ENCODE results near the gene ITGA5.
A peak's percentile ranks its signal among the peaks of the same experiment; 100 is the strongest.

The ITGA5 gene

GRCh38 chr12:54404061-54405004, 14.7 kb downstream of the ITGA5 start:
- no peak for DNase-seq (ENCODE audit: insufficient read length)
- TF ChIP-seq POLR2A (IDR thresholded peaks at IDR 0.05; ENCODE audit: low read depth, low read length): no peak
- TF ChIP-seq TAF1 (IDR thresholded peaks at IDR 0.05; ENCODE audit: borderline replicate concordance, low read depth, low read length): no peak
- no peak for TF ChIP-seq POLR2AphosphoS5 (IDR thresholded peaks at IDR 0.05; ENCODE audit: low read depth, low read length)
- peak; percentile 65 for FAIRE-seq

DNA sequence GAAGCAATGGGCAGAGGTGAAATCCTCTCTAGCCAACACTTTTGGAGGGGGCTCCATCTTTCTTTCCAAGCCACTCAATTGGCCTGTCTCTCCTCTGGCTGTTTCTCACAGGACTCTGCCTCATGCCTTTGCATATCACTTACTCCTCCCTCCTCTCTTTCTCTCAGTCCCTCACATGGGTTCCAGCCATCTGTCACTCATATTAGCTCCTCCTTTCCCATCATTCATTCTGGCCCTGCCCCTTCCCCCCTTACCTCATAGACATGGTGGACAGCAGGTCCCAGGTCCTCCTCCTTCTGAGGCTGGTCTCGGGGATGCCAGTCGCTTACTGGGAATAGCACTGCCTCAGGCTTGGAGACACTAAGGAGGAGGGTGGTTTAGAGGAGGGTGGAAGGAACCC, 17.9 kb downstream of the ITGA5 start:
- DNase-seq (ENCODE audit: insufficient read length): no peak
- TF ChIP-seq POLR2A (IDR thresholded peaks at IDR 0.05; ENCODE audit: low read depth, low read length): no peak
- TF ChIP-seq POLR2AphosphoS5 (IDR thresholded peaks at IDR 0.05; ENCODE audit: low read depth, low read length): no peak
- no peak for TF ChIP-seq TAF1 (IDR thresholded peaks at IDR 0.05; ENCODE audit: borderline replicate concordance, low read depth, low read length)
- no peak for FAIRE-seq

DNA sequence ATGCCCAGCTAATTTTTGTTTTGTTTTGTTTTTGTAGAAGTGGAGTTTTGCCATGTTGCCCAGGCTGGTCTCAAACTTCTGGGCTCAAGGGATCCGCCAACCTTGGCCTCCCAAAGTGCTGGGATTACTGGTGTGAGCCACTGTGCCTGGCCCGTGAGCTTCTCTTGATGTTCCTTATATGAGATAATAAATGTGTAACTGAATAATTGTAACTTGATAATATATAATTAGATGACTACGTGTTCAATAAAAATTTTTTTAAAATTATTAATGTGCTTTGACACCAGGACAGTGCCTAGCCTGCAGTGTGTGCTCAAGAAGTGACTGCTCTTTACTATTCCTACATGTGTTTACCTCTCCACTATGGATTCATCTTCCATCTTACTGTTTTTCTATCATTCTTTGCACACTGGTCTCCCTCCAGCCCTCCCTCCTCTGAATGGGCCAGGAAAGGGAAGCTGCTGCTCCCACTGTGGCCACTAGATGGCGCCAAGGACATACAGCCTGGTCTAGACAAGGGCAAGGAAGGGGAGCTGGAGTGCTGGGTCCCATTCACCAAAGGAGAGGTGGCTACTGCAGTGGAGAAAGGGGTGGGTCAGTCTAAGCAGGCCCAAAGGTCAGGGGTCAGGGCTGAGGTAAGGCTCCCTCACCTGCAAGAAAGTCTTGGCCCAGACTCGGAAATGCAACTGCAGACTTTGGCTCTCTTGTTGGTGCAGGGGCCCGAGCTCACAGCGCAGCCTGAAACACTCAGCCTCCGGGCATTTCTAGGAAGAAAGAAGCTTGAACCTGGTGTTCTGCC, 19.9 kb downstream of the ITGA5 start:
- peak; percentile 78 for DNase-seq (ENCODE audit: insufficient read length)
- FAIRE-seq: peak; percentile 90
- TF ChIP-seq TAF1 (IDR thresholded peaks at IDR 0.05; ENCODE audit: borderline replicate concordance, low read depth, low read length) (no peak), POLR2A (IDR thresholded peaks at IDR 0.05; ENCODE audit: low read depth, low read length) (no peak), POLR2AphosphoS5 (IDR thresholded peaks at IDR 0.05; ENCODE audit: low read depth, low read length) (no peak)

- FAIRE-seq (no peak), DNase-seq (ENCODE audit: insufficient read length) (no peak)
- TF ChIP-seq POLR2AphosphoS5 (IDR thresholded peaks at IDR 0.05; ENCODE audit: low read depth, low read length): no peak
- TF ChIP-seq POLR2A (IDR thresholded peaks at IDR 0.05; ENCODE audit: low read depth, low read length): no peak
Measured at GRCh38 chr12:54398218-54398617, 20.8 kb downstream of the ITGA5 start.

GRCh38 chr12:54397157-54397556, 21.9 kb downstream of the ITGA5 start:
- TF ChIP-seq TAF1 (IDR thresholded peaks at IDR 0.05; ENCODE audit: borderline replicate concordance, low read depth, low read length) (no peak), POLR2AphosphoS5 (IDR thresholded peaks at IDR 0.05; ENCODE audit: low read depth, low read length) (no peak), POLR2A (IDR thresholded peaks at IDR 0.05; ENCODE audit: low read depth, low read length) (no peak)
- no peak for FAIRE-seq
- no peak for DNase-seq (ENCODE audit: insufficient read length)

- TF ChIP-seq POLR2A (IDR thresholded peaks at IDR 0.05; ENCODE audit: low read depth, low read length) (no peak), TAF1 (IDR thresholded peaks at IDR 0.05; ENCODE audit: borderline replicate concordance, low read depth, low read length) (no peak), POLR2AphosphoS5 (IDR thresholded peaks at IDR 0.05; ENCODE audit: low read depth, low read length) (no peak)
- DNase-seq (ENCODE audit: insufficient read length) (no peak), FAIRE-seq (no peak)
Measured at GRCh38 chr12:54395545-54395944, 23.5 kb downstream of the ITGA5 start.

GRCh38 chr12:54394986-54395385, 24.1 kb downstream of the ITGA5 start:
- no peak for TF ChIP-seq TAF1 (IDR thresholded peaks at IDR 0.05; ENCODE audit: borderline replicate concordance, low read depth, low read length)
- no peak for TF ChIP-seq POLR2AphosphoS5 (IDR thresholded peaks at IDR 0.05; ENCODE audit: low read depth, low read length)
- no peak for TF ChIP-seq POLR2A (IDR thresholded peaks at IDR 0.05; ENCODE audit: low read depth, low read length)
- no peak for DNase-seq (ENCODE audit: insufficient read length)
- FAIRE-seq: no peak

GRCh38 chr12:54394281-54394719, 24.8 kb downstream of the ITGA5 start:
- no peak for DNase-seq (ENCODE audit: insufficient read length)
- no peak for TF ChIP-seq POLR2AphosphoS5 (IDR thresholded peaks at IDR 0.05; ENCODE audit: low read depth, low read length)
- no peak for TF ChIP-seq POLR2A (IDR thresholded peaks at IDR 0.05; ENCODE audit: low read depth, low read length)
- TF ChIP-seq TAF1 (IDR thresholded peaks at IDR 0.05; ENCODE audit: borderline replicate concordance, low read depth, low read length): no peak
- peak; percentile 53 for FAIRE-seq

- DNase-seq (ENCODE audit: insufficient read length) (no peak), FAIRE-seq (no peak)
- no peak for TF ChIP-seq POLR2A (IDR thresholded peaks at IDR 0.05; ENCODE audit: low read depth, low read length)
- no peak for TF ChIP-seq TAF1 (IDR thresholded peaks at IDR 0.05; ENCODE audit: borderline replicate concordance, low read depth, low read length)
- no peak for TF ChIP-seq POLR2AphosphoS5 (IDR thresholded peaks at IDR 0.05; ENCODE audit: low read depth, low read length)
Measured at GRCh38 chr12:54393743-54394142, 25.3 kb downstream of the ITGA5 start.

DNA sequence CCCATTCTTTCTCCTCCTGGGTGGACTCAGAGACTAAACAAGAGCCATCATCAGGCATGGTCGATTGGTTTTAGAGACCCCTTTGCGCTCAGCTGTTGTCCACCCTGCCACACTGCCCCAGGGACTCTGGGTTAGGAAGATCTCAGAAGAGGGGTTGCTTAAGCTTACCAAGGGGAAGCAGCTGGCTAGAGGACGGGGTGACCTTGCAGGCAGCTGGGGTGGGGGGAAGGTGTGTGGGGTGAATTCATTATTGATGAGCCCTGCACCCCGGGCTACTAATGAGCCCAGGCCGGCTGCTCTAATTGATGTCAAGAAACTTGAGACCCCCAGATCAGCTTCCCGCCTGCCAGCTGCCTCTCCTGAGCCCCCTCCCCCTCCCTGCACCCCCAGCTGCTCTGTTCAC, 25.9 kb downstream of the ITGA5 start:
- no peak for FAIRE-seq
- TF ChIP-seq TAF1 (IDR thresholded peaks at IDR 0.05; ENCODE audit: borderline replicate concordance, low read depth, low read length) (no peak), POLR2A (IDR thresholded peaks at IDR 0.05; ENCODE audit: low read depth, low read length) (no peak), POLR2AphosphoS5 (IDR thresholded peaks at IDR 0.05; ENCODE audit: low read depth, low read length) (no peak)

DNA sequence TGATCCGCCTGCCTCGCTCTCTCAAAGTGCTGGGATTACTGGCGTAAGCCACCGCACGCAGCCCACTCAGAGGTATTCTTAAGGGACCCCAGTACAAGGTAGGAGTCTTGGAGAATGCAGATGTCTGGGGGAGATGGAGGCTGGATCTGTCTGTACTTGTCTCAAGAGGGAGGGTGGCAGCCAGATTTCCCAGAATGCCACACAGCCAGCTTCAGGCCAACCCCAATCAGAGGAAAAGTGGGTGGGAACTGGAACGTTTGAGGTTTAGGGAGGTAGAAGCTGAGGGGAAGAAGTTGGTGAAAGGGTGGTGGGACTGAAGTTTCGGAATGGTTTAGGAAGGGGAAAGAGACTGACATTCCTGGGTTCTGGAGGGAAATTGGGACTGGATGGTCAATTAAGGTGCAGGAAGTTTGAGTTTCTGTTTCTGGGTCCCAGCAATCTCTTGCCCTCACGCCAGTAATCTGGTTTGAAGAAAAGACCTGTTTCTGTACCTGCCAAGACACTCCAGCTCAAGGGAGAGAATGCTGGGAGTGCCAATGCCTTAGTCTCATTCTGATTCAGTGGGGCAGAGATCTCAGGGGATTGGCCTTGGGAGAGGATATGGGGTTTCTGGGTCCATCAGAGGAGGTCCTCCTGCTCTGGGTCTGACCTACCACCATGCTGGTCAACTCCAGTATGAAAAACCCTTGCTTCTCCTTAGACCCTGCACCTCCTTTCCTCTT, 26.4 kb downstream of the ITGA5 start:
- DNase-seq (ENCODE audit: insufficient read length) (no peak), FAIRE-seq (no peak)
- TF ChIP-seq POLR2A (IDR thresholded peaks at IDR 0.05; ENCODE audit: low read depth, low read length) (no peak), POLR2AphosphoS5 (IDR thresholded peaks at IDR 0.05; ENCODE audit: low read depth, low read length) (no peak), TAF1 (IDR thresholded peaks at IDR 0.05; ENCODE audit: borderline replicate concordance, low read depth, low read length) (no peak)

More for the DNA sequence above, 25.9 kb downstream of the ITGA5 start:
- DNase-seq (ENCODE audit: insufficient read length): no peak

All from GM12892 (cell line).